Activated T-cell treated with anti-CD3 and anti-CD28 coated beads, Interleukin-2, amount 50 U/mL, for 72 hours (primary cell): ENCODE measurements around the gene GMDS. TPM values are rescaled to one million over a fixed set of nuclear protein-coding genes. Genes with fewer than 3 reads are reported as not detected.

Source experiments
- ATAC-seq, 2 donors: fragments of 150-1000 bp; cut with Tn5 transposase; replicated peaks in 1 of 2; 2 replicates each; pipeline ENCODE4 v1.10.0; 2021; ENCODE audit warnings: moderate library complexity in 2 of 2, mild to moderate bottlenecking in 1 of 2
- DNase-seq, 2 donors: peaks; one replicate each; pipeline ENCODE4 v3.0.0; 2021 to 2022; ENCODE audit warnings: mixed read lengths in 1 of 2
- H3K27ac Mint-ChIP-seq: one replicate; pipeline ENCODE4 v1.8.0; 2022; ENCODE audit warnings: mild to moderate bottlenecking, moderate library complexity, mixed read lengths
- H3K27me3 Mint-ChIP-seq: one replicate; pipeline ENCODE4 v1.8.0; 2022; ENCODE audit warnings: low read depth, mixed read lengths
- H3K36me3 Mint-ChIP-seq, 2 donors: one replicate each; pipeline ENCODE4 v1.8.0; 2022; ENCODE audit warnings: mixed read lengths in 2 of 2, mild to moderate bottlenecking in 1 of 2; ENCODE audit not compliant: insufficient read depth in 2 of 2
- H3K4me1 Mint-ChIP-seq: one replicate; pipeline ENCODE4 v1.8.0; 2022; ENCODE audit warnings: low read depth, mixed read lengths
- H3K4me3 Mint-ChIP-seq, 2 donors: one replicate each; pipeline ENCODE4 v1.8.0; 2022; ENCODE audit warnings: mild to moderate bottlenecking in 2 of 2, mixed read lengths in 2 of 2, moderate library complexity in 2 of 2
- H3K9me3 Mint-ChIP-seq, 2 donors: one replicate each; pipeline ENCODE4 v1.8.0; 2022; ENCODE audit warnings: mixed read lengths in 2 of 2
- total RNA-seq, 2 donors: library from RNA; stranded (reverse); gene quantifications; one replicate each; pipeline ENCODE4 v1.2.3, GENCODE V29; 2022

The GMDS gene
- total RNA-seq, 2 donors from 2014 or later: 23.8 to 33.0 TPM

- no peaks in the 10 kb centered on the region for H3K4me1 Mint-ChIP-seq
- H3K27me3 Mint-ChIP-seq: no peaks in the 10 kb centered on the region
- no peak overlapping the region for H3K4me3 Mint-ChIP-seq
- H3K36me3 Mint-ChIP-seq: peaks cover 0 to 1% of the 10 kb centered on the region in 2 donors
- H3K27ac Mint-ChIP-seq: peak overlapping the region; percentile 79
- peaks cover 0 to 2% of the 10 kb centered on the region in 2 donors for H3K9me3 Mint-ChIP-seq
- ATAC-seq (no peak), DNase-seq (no peak)
Measured at GRCh38 chr6:1925743-1926430, 319.5 kb downstream of the GMDS start.

GRCh38 chr6:1923449-1923848 lies 322.0 kb downstream of the GMDS start:
- H3K9me3 Mint-ChIP-seq: peaks cover 0 to 2% of the 10 kb centered on the region in 2 donors
- no peaks in the 10 kb centered on the region for H3K27me3 Mint-ChIP-seq
- H3K36me3 Mint-ChIP-seq: peaks cover 0 to 1% of the 10 kb centered on the region in 2 donors
- ATAC-seq (no peak), DNase-seq (no peak)
- peaks cover 1% of the 10 kb centered on the region for H3K4me1 Mint-ChIP-seq
- H3K4me3 Mint-ChIP-seq: no peak overlapping the region
- no peak overlapping the region for H3K27ac Mint-ChIP-seq

GRCh38 chr6:1917626-1918371 lies 327.6 kb downstream of the GMDS start:
- Mint-ChIP-seq H3K4me1 (peaks cover 19% of the 10 kb centered on the region), H3K9me3 (no peaks in the 10 kb centered on the region), H3K27me3 (no peaks in the 10 kb centered on the region), H3K36me3 (no peaks in the 10 kb centered on the region), H3K4me3 (no peak overlapping the region), H3K27ac (peak overlapping the region; percentile 5)
- DNase-seq: peak; percentile 63 to 71
- ATAC-seq: peak; percentile 99 to 100

DNA sequence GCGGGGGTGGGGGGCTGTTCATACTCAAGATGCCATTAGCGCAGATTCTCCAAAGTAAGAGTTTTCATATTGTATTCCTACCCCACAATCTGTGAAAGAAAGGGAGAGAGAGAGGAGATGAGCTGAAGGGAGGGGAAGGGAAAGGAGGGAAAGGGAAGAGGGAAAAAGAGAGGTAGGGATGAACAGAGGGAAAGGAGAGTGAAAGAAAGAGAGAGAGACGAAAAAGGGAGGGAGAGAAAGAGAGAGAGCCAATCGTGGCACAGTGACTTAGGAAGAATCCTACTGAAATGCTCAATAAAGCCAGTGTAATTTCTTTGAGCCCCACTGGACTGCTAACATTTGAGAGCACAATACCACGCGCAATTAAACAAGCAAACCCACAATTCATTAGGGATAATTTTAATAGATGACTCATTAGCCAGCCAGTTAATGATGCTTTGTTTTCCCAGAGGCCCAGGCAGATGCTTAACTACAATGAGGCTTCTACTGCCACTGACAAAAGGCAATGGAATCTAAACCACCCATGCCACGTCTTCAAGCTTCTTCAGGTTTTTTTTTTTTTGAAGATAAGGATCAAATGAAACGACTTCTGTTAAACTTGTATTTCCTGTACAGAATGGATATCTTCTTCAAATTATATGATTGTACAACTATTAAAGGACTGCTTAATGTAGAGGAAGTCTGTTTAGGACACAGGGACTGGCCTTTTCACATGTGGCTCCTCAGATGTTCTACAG lies 328.9 kb downstream of the GMDS start:
- H3K4me3 Mint-ChIP-seq: no peak overlapping the region
- H3K27me3 Mint-ChIP-seq: no peaks in the 10 kb centered on the region
- H3K36me3 Mint-ChIP-seq: no peaks in the 10 kb centered on the region
- H3K4me1 Mint-ChIP-seq: peaks cover 19% of the 10 kb centered on the region
- no peak overlapping the region for H3K27ac Mint-ChIP-seq
- H3K9me3 Mint-ChIP-seq: no peaks in the 10 kb centered on the region
- DNase-seq (no peak), ATAC-seq (no peak)

DNA sequence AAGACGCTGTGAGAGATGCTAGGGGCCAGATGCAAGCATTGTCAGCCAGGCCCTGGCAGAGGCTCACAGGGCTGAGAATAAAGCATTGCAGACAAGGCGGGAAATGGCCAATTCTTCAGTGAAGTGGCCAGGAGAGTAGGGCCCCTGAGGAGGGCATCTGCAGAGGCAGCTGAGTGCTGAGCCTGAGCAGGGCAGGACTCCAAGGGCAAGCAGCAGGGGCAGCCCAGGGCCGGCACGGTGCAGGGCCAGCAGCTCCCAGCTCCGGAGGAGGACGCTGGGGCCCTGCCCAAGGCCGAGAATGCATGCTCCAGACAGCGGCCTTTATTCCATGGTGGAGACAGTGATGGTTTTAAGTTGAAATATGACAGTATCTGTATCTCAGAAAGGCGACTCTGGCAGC lies 330.2 kb downstream of the GMDS start:
- H3K27ac Mint-ChIP-seq: no peak overlapping the region
- H3K36me3 Mint-ChIP-seq: no peaks in the 10 kb centered on the region
- peaks cover 19% of the 10 kb centered on the region for H3K4me1 Mint-ChIP-seq
- no peak overlapping the region for H3K4me3 Mint-ChIP-seq
- H3K27me3 Mint-ChIP-seq: no peaks in the 10 kb centered on the region
- no peaks in the 10 kb centered on the region for H3K9me3 Mint-ChIP-seq
- ATAC-seq (no peak), DNase-seq (no peak)

- no peak overlapping the region for H3K4me3 Mint-ChIP-seq
- DNase-seq (no peak), ATAC-seq (no peak)
- no peak overlapping the region for H3K27ac Mint-ChIP-seq
- no peaks in the 10 kb centered on the region for H3K36me3 Mint-ChIP-seq
- no peaks in the 10 kb centered on the region for H3K9me3 Mint-ChIP-seq
- no peaks in the 10 kb centered on the region for H3K27me3 Mint-ChIP-seq
- peaks cover 19% of the 10 kb centered on the region for H3K4me1 Mint-ChIP-seq
Measured at GRCh38 chr6:1913577-1913976, 331.8 kb downstream of the GMDS start.

- no peaks in the 10 kb centered on the region for H3K36me3 Mint-ChIP-seq
- no peak overlapping the region for H3K27ac Mint-ChIP-seq
- no peak overlapping the region for H3K4me3 Mint-ChIP-seq
- no peaks in the 10 kb centered on the region for H3K27me3 Mint-ChIP-seq
- peaks cover 11% of the 10 kb centered on the region for H3K4me1 Mint-ChIP-seq
- no peak for ATAC-seq
- no peaks in the 10 kb centered on the region for H3K9me3 Mint-ChIP-seq
- no peak for DNase-seq
Measured at GRCh38 chr6:1912731-1913130, 332.7 kb downstream of the GMDS start.

GRCh38 chr6:1911474-1911873 lies 333.9 kb downstream of the GMDS start:
- Mint-ChIP-seq H3K4me3 (no peak overlapping the region), H3K36me3 (no peaks in the 10 kb centered on the region), H3K9me3 (no peaks in the 10 kb centered on the region), H3K27me3 (no peaks in the 10 kb centered on the region), H3K27ac (no peak overlapping the region), H3K4me1 (no peaks in the 10 kb centered on the region)
- ATAC-seq: no peak
- no peak for DNase-seq

GRCh38 chr6:1910621-1911407 lies 334.6 kb downstream of the GMDS start:
- DNase-seq (no peak), ATAC-seq (no peak)
- no peaks in the 10 kb centered on the region for H3K4me1 Mint-ChIP-seq
- no peak overlapping the region for H3K27ac Mint-ChIP-seq
- H3K4me3 Mint-ChIP-seq: no peak overlapping the region
- no peaks in the 10 kb centered on the region for H3K36me3 Mint-ChIP-seq
- no peaks in the 10 kb centered on the region for H3K9me3 Mint-ChIP-seq
- no peaks in the 10 kb centered on the region for H3K27me3 Mint-ChIP-seq

- Mint-ChIP-seq H3K4me3 (no peak overlapping the region), H3K27me3 (no peaks in the 10 kb centered on the region), H3K27ac (no peak overlapping the region), H3K4me1 (no peaks in the 10 kb centered on the region), H3K36me3 (no peaks in the 10 kb centered on the region), H3K9me3 (no peaks in the 10 kb centered on the region)
- ATAC-seq (no peak), DNase-seq (no peak)
Measured at GRCh38 chr6:1908784-1909183, 336.6 kb downstream of the GMDS start.

DNA sequence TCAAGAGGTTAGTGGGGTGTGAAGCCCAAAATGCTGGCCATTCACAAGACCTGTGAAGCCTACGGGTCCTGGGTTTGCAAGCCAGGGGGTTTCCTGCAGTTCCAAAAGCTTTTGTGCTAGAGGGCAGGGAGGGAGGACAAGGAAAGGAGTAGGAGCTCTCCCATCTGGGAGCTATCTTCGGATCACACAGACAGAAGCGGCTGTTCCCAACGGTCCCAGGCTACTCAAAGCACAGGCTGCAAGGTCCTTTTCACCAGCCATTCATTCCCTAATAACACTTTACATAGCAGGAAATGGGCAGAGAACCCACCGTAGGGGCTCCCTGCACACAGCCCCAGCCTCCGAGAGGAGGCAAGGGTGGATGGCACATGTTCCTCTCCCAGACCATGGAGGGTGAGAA lies 338.8 kb downstream of the GMDS start:
- Mint-ChIP-seq H3K36me3 (no peaks in the 10 kb centered on the region), H3K9me3 (no peaks in the 10 kb centered on the region), H3K4me3 (no peak overlapping the region), H3K27me3 (no peaks in the 10 kb centered on the region), H3K27ac (no peak overlapping the region), H3K4me1 (no peaks in the 10 kb centered on the region)
- ATAC-seq: no peak
- DNase-seq: no peak

DNA sequence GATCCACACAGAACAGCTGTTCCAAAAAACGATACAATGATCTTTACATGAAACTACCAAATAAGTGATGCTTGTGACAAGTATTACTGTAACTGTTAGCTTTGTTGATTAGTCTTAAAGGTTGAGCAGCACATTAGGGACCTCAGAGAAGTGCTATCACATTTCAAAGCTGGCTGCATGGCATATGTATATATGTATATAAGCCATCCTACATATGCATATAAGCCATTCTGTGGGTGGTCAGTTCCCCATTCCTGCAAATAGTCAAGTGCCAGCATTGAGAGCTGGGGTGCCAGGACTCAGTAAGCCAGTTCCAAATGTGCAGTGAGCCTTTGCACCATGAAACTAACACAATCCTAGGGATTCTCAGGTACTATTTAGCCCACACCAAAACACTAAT lies 339.4 kb downstream of the GMDS start:
- no peak overlapping the region for H3K4me3 Mint-ChIP-seq
- no peaks in the 10 kb centered on the region for H3K9me3 Mint-ChIP-seq
- no peaks in the 10 kb centered on the region for H3K4me1 Mint-ChIP-seq

DNA sequence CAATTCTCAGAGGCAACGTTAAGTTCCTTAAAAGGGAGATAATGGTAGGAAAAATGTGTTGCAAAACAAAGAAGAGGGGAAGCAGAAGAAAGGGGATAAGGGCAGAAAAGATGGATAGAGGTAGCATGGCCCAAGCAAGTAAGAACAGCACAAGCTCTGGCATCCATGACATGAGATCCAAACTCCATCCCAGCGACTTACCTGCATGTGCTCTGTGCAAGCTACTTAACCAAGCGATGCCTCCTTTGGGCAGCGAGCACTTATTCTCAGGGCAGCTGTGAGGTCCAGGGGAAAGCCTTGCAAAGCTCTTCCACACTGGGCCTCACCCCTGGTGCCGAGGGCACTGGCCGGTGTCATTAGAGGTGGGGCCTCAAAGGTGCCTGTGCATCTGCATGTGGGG lies 340.5 kb downstream of the GMDS start:
- H3K36me3 Mint-ChIP-seq: no peaks in the 10 kb centered on the region
- H3K4me3 Mint-ChIP-seq: no peak overlapping the region
- DNase-seq (no peak), ATAC-seq (no peak)
- no peak overlapping the region for H3K27ac Mint-ChIP-seq
- no peaks in the 10 kb centered on the region for H3K4me1 Mint-ChIP-seq
- H3K9me3 Mint-ChIP-seq: no peaks in the 10 kb centered on the region
- H3K27me3 Mint-ChIP-seq: no peaks in the 10 kb centered on the region

More for the DNA sequence above, 339.4 kb downstream of the GMDS start:
- DNase-seq (no peak), ATAC-seq (no peak)
- Mint-ChIP-seq H3K27me3 (no peaks in the 10 kb centered on the region), H3K36me3 (no peaks in the 10 kb centered on the region), H3K27ac (no peak overlapping the region)
